Fibroblast of the conjunctiva (primary cell): ENCODE data around the gene NOTCH3.

Experiments
- DNase-seq: peaks from one replicate; pipeline ENCODE4 v3.0.0-alpha.2; 2010; ENCODE audit warnings: low read depth

The NOTCH3 gene

DNA sequence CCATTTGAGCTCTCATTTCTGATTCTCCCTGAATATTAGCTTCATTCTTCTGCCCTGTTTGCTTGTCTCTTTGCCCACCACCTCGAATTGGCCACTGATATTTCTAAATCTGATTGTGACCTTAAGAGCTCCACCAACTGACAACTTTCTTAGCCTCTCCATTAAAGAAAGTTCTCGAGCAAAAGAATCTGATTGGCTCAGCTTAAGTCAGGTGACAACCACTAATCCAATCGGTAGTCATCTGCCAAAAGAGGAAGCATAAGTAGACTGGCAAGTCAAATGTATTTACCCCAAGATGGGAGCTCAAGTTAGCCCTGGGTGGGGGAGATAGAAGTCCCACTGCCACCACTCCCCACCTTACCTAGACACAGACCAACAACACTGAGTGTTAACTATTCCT, 41.5 kb downstream of the NOTCH3 start:
- no peak for DNase-seq

DNA sequence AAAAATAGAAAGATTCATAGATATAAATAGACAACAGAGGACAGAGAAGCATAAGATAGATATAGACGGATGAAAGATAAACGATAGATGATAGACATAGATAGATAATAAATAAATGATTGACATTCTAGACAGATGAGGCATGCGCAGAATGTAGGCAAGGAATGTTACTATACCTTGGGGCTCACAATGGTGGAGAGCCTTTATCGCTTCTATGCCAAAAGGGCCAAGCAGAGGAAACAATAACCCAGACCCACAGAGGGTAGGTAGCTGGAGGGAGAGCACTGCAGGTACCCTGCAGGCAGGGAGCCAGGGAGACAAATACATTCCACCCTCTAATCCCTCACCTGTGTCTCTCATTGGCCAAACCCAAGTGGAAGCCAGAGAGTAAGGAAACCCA, 44.4 kb downstream of the NOTCH3 start:
- DNase-seq = no peak

DNA sequence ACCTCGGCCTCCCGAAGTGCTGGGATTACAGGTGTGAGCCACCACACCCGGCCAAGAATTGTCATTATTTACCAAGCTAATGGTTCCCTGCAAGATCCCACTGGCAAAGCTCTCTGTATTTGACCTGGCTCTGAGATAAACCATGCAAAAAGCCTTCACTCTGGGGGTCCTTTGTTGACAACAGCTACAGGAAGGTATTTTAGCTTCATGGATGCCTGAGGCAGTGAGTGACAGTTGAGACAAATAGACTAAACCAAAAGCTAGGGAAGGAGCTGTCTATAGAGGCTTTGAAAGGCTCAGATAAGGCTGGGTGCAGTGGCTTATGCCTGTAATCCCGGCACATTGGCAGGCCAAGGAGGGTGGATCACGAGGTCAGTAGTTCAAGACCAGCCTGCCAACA, 45.5 kb downstream of the NOTCH3 start:
- no peak for DNase-seq

DNA sequence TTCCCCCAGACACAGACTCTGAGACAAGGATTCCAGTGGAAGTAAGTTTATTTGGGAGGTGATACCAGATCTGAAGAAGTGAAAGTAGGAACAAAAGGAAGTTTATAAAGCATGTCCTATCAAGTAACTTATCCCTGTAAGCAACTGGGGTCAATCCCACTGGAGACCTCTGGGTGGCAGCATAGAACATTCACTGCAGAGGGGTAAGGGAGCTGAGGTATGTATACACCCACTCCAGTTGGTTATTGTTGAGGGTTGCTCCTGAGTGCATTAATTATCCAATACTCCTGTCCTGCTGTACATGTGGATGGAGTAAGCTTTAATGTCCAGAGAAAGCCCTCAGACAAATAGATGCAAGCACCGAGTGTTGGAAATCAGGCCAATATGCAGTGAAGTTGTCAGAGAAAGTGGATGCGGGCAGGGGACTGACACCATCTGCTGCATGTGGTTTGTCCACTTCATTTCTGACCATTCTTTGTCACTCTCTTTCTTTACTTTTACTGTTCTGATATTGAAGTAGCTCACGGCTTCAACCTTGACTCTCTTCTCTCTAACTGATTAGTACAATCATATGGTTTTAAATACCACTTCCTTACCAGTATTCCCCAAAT, 46.7 kb downstream of the NOTCH3 start:
- DNase-seq = peak; percentile 26

DNA sequence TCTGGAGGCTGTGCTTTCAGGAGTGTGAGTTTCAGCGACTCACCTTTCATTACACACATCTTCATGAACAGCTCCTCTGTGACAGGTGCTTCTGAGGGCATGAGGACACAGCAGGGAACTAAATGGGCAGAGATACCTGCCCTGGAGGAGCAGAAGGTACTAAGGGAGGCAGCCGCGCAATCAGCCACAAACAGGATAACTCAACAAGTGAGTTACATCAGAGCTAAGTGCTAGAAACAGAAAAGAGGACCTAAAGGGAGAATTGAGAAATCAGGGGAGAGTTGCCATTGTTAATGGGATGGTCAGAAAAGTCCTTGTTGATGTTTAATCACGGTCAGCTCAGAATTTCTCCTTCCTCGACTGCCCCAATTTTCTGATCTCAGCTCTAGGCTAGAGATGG, 51.1 kb downstream of the NOTCH3 start:
- no peak for DNase-seq

DNA sequence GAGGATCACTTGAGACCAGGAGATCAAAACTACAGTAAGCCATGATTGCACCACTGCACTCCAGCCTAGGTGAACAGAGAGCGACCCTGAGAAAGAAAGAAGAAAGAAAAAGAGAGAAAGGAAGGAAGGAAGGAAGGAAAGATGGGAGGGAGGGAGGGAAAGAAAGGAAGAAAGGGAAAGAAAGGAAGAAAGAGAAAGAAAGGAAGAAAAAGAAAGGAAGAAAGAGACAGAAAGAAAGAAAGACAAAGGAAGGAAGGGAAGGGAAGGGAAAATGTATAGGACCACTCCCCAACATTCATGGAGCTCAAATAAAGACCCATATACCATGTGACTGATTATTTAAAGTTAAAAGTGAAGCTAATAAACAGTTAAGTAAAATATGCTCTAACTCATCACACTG, 53.7 kb downstream of the NOTCH3 start:
- DNase-seq = no peak

DNA sequence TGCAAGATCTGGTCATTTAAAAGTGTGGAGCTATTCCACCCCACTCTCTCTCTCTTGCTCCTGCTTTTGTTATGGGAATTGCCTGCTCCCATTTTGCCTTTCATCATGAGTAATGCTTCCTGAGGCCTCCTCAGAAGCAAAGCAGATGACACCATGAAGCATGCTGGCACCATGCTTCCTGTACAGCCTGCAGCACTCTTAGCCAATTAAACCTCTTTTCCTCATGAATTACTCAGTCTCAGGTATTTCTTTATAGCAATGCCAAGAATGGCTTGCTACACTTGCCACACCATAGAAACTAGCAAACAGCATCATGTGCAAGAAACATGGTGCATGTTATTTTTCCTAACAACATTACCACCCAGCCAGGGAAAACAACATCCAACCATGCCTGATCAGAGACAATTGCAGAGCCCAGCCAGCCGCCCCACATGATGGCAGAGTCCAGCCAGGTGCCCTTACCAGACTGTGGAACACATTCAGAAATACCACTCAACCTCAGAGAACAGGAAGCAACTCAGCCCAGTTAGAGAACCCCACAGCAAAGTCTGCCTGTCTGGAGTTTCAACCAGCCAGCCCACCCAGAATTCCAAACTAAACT, 56.6 kb downstream of the NOTCH3 start:
- no peak for DNase-seq

DNA sequence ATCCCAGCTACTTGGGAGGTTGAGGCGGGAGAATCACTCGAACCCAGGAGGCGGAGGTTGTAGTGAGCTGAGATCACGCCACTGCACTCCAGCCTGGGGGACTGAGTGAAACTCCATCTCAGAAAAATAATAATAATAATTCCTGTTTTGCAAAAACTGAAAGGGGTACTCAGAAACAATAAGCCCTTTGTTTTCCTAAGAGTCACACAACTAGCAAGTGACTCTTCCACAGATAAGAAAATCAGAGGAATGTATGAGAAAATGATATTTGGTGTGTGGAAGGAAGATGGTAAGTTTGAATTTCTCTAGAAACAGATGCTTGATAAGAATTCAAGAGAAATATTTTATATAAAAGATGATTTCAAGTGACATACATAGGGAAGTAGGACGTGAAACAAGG, 58.5 kb downstream of the NOTCH3 start:
- no peak for DNase-seq

DNA sequence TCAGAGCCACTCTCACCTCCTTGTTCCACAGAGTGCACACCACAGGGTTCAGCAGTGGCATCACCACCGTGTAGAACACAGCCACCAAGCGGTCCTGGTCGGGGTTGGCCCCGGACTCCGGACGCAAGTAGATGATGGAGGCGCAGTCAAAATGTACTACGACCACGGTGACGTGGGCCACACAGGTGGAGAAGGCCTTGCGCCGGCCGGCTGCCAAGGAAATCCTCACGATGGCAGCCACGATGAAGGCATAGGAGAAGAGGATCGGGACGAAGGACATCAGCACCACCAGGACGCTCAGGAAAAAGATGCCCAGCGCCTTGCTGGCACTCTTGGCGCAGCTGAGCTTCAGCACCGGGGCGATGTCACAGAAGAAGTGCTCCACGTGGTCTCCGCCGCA, 59.7 kb downstream of the NOTCH3 start:
- no peak for DNase-seq

DNA sequence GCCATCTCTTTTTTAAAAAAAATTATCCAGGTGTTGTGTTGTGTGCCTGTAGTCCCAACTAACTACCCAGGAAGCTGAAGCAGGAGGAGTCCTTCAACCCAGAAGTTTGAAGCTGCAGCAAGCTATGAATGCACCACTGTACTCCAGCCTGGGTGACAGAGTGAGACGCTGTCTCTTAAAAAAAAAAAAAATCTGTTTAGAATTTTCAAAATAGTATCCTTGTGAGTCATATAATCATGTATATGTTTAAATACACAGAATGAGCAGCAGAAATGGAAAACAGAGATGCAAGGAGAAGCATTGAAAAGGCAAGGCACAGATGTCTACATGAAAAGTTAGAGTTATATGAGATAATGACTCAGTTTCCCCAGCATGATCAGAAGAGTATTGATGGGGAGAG, 62.4 kb downstream of the NOTCH3 start:
- DNase-seq = no peak

DNA sequence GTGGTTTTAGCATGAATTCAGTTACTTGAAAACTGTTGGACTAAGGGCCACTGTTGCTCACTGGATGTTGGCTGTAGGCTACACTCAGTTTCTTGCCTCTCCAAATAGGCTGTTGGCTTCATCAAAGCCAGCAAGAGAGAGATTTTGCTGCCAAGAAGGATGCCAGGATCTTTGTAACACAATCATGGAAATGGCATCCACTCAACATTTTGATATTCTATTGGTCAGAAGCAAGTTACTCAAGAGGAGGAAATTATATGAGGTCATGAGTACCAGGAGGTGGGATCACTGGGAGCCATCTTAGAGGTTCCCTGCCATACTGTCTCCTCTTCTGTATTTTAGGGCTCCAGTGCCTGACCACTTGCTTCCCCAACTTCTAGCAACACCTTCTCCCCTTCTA, 63.0 kb downstream of the NOTCH3 start:
- DNase-seq = no peak

DNA sequence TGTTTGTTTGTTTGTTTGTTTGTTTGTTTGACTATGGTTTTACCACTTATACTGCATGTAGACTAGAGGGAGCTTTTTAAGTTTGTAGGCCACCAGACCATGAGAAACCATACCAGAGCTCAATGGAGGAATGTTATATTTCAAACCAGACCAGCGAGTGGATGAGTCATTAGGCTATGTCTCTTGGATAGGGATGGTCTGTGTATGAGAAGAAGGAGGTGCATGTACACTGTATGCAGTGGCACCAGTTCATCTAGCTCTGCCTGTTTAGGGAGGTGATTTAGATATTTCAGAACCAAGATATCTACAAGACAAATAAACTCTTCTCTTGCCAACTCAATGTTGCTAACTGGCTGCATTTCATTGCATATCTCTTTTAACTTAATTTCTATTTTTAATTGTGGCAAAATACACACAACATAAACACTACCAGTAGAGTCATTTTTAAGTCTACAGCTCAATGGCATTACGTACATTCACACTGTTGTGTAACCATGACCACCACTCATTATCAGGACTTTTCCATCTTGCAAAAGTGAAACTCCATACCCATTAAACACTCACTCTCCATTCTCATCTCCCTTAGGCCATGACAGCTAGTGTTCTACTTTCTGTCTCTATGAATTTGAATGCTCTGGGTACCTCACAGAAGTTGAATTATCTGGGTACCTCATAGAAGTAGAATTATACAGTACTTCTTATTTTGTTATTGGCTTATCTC, 64.4 kb downstream of the NOTCH3 start:
- DNase-seq = no peak

DNA sequence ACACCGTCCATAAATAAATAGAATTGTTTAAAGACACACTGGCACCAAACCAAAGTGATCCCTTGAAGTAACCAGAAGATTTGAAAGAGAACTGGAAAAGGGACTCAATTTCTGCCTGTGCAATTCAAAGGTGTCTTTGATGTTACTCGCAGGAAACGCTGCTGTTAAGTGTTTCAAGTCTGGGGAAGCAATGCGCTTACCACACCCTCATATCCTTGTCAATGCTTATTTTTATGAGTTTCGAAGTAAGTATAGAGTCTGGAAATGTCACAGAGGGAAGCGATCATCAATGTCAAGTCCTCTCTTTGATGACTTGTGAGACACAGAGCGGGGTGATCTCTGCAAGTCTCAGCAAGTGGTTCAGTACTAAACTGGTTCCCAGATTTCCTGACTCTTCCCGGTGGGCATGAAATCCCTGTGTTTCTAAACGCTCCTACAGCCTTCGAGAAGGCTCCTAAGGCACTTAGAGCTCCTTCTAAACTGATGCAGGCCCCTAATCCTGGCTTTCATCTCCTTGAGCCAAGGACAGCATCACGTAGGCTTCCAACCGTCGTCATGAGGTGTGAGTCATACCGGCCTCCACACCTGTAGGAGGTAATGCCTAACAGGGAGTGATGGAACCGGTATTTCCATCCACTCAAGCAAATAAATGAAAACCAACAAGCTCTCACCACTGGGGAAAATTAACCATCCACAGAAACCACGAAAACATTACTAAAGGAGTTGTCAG, 70.8 kb downstream of the NOTCH3 start:
- no peak for DNase-seq

DNA sequence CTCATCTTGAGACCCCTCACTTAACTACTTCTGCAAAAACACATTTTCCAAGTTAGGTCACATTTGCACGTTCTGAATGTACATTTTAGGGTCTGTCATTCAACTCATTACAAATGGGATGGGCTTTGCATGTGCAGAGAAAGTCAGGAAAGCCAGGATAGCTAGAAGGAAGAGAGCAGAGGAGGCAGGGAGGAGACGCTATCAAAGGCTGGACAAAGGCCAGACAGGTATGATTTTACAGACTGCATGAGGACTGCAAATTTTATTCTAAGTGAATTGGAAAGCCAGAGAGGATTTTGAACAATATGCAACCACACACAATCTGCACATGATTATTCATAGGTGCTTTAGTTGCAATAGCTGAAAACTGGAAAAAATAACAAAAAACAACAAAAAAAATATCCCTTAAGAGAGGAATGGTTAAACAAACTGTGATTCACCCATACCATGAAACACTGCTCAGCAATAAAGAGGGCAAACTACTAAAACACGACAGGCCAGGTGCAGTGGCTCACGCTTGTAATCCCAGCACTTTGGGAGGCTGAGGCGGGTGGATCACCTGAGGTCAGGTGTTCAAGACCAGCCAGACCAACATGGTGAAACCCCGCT, 72.5 kb downstream of the NOTCH3 start:
- DNase-seq = no peak

DNA sequence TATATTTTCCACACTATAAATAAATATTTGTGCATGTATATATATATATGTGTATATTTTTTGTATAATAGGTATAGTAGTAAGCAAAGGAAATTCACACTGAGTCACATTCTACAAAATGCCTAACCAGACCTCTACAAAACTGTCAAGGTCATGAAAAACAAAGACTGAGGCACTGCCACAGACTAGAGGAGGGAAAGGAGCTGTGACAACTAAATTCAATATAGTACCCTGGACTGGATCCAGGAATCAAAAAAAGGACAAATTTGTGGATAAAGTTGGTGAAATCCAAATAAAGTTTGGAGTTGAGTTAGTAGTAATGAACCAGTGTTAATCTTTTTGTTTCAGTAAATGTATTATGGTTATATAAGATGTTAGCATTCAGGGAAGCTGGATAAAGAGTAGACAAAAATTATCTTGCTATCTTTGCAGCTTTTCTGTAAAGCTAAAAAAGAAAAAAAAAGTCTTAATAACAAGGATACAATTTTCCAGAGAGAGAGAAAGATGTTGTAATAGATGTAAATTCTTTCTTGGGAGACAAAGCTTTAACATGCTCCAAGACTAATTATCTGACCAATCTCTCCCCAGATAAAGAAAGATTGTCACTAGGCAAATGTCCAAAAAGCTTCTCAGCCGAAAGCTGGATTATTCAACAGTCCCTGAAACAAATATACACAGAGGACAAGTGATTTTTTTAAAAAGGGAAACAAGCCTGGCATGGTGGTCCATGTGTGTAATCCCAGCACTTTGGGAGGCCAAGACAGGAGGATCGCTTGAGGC, 74.5 kb downstream of the NOTCH3 start:
- DNase-seq = no peak

DNA sequence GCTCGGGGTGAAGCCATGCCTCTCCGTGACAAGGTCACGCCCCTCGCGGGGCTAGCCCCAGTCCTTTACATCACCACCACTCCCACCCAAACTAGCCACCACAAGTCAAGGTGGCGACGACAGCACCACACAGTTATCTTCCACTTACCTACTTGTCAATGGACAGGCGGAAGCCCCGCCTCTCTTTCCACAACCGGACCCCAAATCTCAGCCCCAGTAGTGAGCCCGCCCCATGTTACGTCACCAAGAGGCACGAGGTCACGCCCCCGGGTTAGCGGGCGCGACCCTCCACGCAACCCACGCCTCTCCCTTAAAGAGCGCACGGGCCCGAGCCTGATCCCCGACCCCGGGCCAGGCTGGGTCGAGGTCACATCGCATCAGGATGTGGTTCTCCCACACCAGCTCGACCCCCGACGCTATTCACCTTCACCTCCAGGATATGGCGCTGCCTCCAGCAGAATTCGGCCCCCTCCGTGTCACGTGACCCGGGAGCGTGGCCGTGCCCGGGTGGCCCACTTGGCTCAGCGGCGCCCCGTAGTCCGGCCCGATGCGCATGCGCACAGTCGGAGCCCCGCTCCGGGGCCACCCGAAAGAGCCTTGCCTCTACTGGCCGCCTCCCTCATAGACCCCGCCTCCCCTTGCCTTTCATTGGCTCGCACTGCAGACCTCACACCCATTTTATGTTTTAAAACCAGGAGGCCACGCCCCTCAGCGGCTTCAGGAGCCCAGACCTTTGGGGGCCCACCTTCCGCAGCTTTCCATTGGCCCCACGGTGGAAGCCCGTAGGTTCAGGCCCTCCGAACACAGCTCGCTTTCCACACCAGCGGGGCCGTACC, 75.3 kb downstream of the NOTCH3 start:
- DNase-seq = peak; percentile 97

DNA sequence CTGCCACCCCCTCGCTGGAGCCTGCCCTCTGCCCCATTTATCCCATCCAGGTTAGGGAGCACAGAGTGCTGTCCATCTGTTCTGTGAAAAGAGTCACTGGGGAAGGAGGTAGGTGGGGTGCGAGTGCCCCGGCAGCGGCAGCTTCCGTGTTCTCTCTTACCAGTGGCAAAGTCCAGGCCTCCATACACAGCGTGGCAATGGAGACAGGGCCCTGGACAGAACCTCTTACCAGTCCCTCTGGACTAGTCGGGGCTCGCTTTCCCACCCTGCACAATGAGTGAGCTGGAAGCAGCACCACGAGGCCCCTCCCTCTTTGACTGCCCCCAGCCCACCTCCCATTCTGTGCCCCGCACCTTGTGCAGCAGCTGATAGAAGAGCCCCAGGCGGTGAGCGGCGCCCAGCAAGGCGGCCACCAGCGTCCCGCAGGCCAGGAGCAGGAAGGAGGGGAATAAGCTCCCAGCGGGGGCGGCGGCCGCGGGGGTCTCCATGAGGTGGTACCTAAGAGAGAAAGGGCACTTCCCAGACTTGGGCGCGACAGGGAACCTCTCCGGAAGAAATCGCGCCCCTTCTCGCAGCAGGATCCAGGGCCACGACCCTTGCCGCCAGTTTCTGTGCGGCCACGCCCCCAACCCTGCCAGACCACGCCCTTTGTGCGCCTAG, 76.1 kb downstream of the NOTCH3 start:
- no peak for DNase-seq

DNA sequence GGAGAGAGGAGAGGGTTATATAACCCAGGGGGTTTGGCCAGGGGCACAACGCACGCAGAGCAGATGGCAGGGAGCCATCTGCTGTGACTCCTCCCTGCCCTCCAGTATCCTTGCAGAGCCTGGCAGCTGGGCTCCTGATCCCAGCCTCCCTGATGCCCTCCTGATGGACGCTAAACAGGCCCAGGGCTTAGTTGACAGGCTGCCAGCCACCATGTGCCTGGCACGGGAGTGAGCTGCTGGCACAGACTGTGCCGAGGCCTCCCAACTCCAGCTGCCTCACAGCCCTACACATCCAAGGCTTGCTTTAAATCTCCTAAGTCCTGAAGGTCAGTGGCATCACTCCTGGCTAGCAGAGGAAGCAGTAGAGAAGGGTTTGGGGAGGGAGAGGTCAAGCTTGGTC, 76.9 kb downstream of the NOTCH3 start:
- DNase-seq = no peak

DNA sequence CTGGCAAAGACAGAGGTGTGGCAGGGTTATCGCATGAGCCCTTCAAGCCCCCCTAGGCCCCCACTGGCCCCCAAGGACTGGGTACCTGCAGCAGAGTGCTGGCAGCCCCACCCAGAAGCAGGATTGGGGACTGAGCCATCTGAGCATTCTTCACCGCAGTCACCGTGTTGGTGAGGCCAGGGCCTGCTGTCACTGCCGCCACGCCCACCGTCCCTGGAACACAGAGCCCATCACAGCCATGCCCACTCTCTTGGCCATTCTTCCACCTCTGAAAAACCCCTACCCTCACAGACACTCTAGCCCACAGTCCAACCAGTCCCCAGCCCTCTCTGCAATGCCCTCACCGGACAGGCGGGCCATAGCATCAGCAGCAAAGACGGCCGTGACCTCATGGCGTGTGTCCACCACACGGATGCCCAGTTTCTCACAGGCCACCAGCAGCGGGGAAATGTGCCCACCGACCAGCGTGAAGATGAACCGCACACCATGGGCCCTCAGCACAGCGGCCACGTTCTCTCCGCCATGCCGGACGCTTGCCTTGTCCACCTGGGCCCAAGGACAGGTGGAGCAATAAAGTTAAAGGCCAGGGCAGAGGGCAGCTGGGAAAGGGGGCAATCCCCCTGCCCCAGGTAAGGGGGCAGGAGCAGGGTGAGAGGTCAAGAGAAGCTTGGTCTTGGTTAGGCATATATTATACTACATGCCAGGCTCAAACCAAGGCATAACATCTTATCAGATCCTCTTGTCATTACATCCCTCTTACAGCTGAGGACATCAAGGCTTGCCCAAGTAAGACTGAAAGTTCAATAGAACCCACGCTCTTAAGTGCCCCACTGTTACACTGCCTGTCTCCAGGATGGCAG, 77.5 kb downstream of the NOTCH3 start:
- DNase-seq = no peak
